Measurements from ENCODE around the gene OPRD1. TPM values are rescaled to one million over a fixed set of nuclear protein-coding genes. Genes with fewer than 3 reads are reported as not detected.
"Not testable (repeated sequence)": the region's sequence is repeated elsewhere in the genome, so short reads cannot be mapped to it uniquely, and the experiment has no call there.

OPRD1 gene
- total RNA-seq, result not detected
- long read RNA-seq, result 0 reads

- ATAC-seq, result no peak
- intact Hi-C loops (cut with DNase I), result no loop called here
- no peak for DNase-seq (ENCODE audit: missing footprints)
Measured at GRCh38 chr1:28811766-28812668, at the start of gene OPRD1. OPRD1 (plus strand) TSS chr1:28812170; CDS start chr1:28812384, 214 bp downstream.

- DNase-seq (ENCODE audit: missing footprints) (no peak), ATAC-seq (no peak)
- intact Hi-C loops (cut with DNase I), result no loop called here
Measured at GRCh38 chr1:28766532-28767183, 45.3 kb upstream of the OPRD1 start.

- intact Hi-C loops (cut with DNase I), result no loop called here
- ATAC-seq, result no peak
- no peak for DNase-seq (ENCODE audit: missing footprints)
Measured at GRCh38 chr1:28770601-28771165, 41.3 kb upstream of the OPRD1 start.

GRCh38 chr1:28771921-28772320, 40.0 kb upstream of the OPRD1 start:
- ATAC-seq; intact Hi-C loops (cut with DNase I); DNase-seq (ENCODE audit: missing footprints): not testable (repeated sequence)

- ATAC-seq (no peak), DNase-seq (ENCODE audit: missing footprints) (no peak)
- intact Hi-C loops (cut with DNase I), result no loop called here
Measured at GRCh38 chr1:28773105-28773504, 38.9 kb upstream of the OPRD1 start.

- intact Hi-C loops (cut with DNase I), result no loop called here
- DNase-seq (ENCODE audit: missing footprints) (peak; percentile 93), ATAC-seq (peak; percentile 97)
Measured at GRCh38 chr1:28775121-28775942, 36.6 kb upstream of the OPRD1 start.

- ATAC-seq (no peak), DNase-seq (ENCODE audit: missing footprints) (no peak)
- intact Hi-C loops (cut with DNase I), result no loop called here
Measured at GRCh38 chr1:28776341-28776740, 35.6 kb upstream of the OPRD1 start.

GRCh38 chr1:28778021-28778420, 33.9 kb upstream of the OPRD1 start:
- intact Hi-C loops (cut with DNase I), result no loop called here
- no peak for ATAC-seq
- DNase-seq (ENCODE audit: missing footprints), result no peak

- intact Hi-C loops (cut with DNase I), result no loop called here
- ATAC-seq, result no peak
- DNase-seq (ENCODE audit: missing footprints), result no peak
Measured at GRCh38 chr1:28779751-28780408, 32.1 kb upstream of the OPRD1 start.

GRCh38 chr1:28781305-28781704, 30.7 kb upstream of the OPRD1 start:
- intact Hi-C loops (cut with DNase I), result no loop called here
- ATAC-seq (no peak), DNase-seq (ENCODE audit: missing footprints) (no peak)

- intact Hi-C loops (cut with DNase I), result no loop called here
- ATAC-seq, result no peak
- DNase-seq (ENCODE audit: missing footprints), result no peak
Measured at GRCh38 chr1:28782011-28782410, 30.0 kb upstream of the OPRD1 start.

GRCh38 chr1:28783363-28783762, 28.6 kb upstream of the OPRD1 start:
- no peak for ATAC-seq
- intact Hi-C loops (cut with DNase I), result no loop called here
- DNase-seq (ENCODE audit: missing footprints), result no peak

GRCh38 chr1:28789412-28789811, 22.6 kb upstream of the OPRD1 start:
- DNase-seq (ENCODE audit: missing footprints) (no peak), ATAC-seq (no peak)
- intact Hi-C loops (cut with DNase I), result loop anchor here (5.0 kb wide), 1 partner anchor 243 kb away; no protein-coding TSS in a partner anchor

- DNase-seq (ENCODE audit: missing footprints) (no peak), ATAC-seq (no peak)
- intact Hi-C loops (cut with DNase I), result loop anchor here (5.0 kb wide), 1 partner anchor 242 kb away; no protein-coding TSS in a partner anchor
Measured at GRCh38 chr1:28789816-28790215, 22.2 kb upstream of the OPRD1 start.

- intact Hi-C loops (cut with DNase I), result no loop called here
- no peak for DNase-seq (ENCODE audit: missing footprints)
- ATAC-seq, result no peak
Measured at GRCh38 chr1:28790377-28791035, 21.5 kb upstream of the OPRD1 start.

- intact Hi-C loops (cut with DNase I); ATAC-seq: not testable (repeated sequence)
Measured at GRCh38 chr1:28791929-28792328, 20.0 kb upstream of the OPRD1 start.

GRCh38 chr1:28792644-28793121, 19.3 kb upstream of the OPRD1 start:
- no peak for ATAC-seq
- no peak for DNase-seq (ENCODE audit: missing footprints)
- intact Hi-C loops (cut with DNase I), result no loop called here

More at GRCh38 chr1:28791929-28792328, 20.0 kb upstream of the OPRD1 start:
- not testable (repeated sequence) for DNase-seq (ENCODE audit: missing footprints)

GRCh38 chr1:28794582-28794981, 17.4 kb upstream of the OPRD1 start:
- ATAC-seq; intact Hi-C loops (cut with DNase I); DNase-seq (ENCODE audit: missing footprints): not testable (repeated sequence)
